ENCODE measurements around the gene DNPEP. TPM values are rescaled to one million over a fixed set of nuclear protein-coding genes. Genes with fewer than 3 reads are reported as not detected.
A peak's percentile ranks its signal among the peaks of the same experiment; 100 is the strongest.

DNPEP gene
- total and polyA plus RNA-seq, 2 experiments from 2014 or later: 49.2 to 67.9 TPM

- no peaks in the 10 kb centered on the region for H3K79me2 ChIP-seq (replicated peaks; ENCODE audit: insufficient read depth)
- Mint-ChIP-seq H3K4me3 (peak overlapping the region; percentile 48; the same call in 2 of the 3 replicates), H3K9me3 (no peaks in the 10 kb centered on the region), H3K27me3 (ENCODE audit: insufficient read depth, low read depth, poor library complexity) (peaks cover 15% of the 10 kb centered on the region), H3K27ac (no peak overlapping the region), H3K36me3 (ENCODE audit: low read depth) (no peaks in the 10 kb centered on the region; the same call in 2 of the 3 replicates), H3K4me1 (peaks cover 8% of the 10 kb centered on the region)
- 0 out of 2 replicates have a peak overlapping the region, but pooled peaks have one; percentile 90 for H3K4me2 ChIP-seq
- peaks cover 49% of the 10 kb centered on the region for H3K27me3 ChIP-seq (ENCODE audit: insufficient read depth)
- no peak overlapping the region for H3K27ac ChIP-seq (ENCODE audit: low read depth)
- H3K4me3 ChIP-seq: no peak overlapping the region
- no peaks in the 10 kb centered on the region for H4K20me1 ChIP-seq (replicated peaks; ENCODE audit: insufficient read depth)
- H3K9me2 ChIP-seq (ENCODE audit: insufficient read depth): no peaks in the 10 kb centered on the region
- H2AFZ ChIP-seq: peak overlapping the region; percentile 43; the same call in 1 of the 2 replicates
- H3K4me1 ChIP-seq (ENCODE audit: insufficient read depth): no peaks in the 10 kb centered on the region; the same call in 1 of the 2 replicates
- H3K36me3 ChIP-seq (ENCODE audit: insufficient read depth): no peaks in the 10 kb centered on the region
- ATAC-seq (no peak), DNase-seq (ENCODE audit: low spot score) (no peak)
- H3F3A ChIP-seq (replicated peaks; ENCODE audit: low read depth): no peaks in the 10 kb centered on the region
- TF ChIP-seq ZNF114 (CRISPR knock-in tag; IDR thresholded peaks at IDR 0.05): no peak
- no peak for TF ChIP-seq ETS1 (IDR thresholded peaks at IDR 0.05)
- no peak for TF ChIP-seq POLR2AphosphoS5 (IDR thresholded peaks at IDR 0.05; ENCODE audit: low read depth)
- no peak for TF ChIP-seq CTCF (conservative IDR thresholded peaks at IDR 0.05; ENCODE audit: low read depth in 2 of 2)
These were observed 48.0 kb upstream of the DNPEP start for GRCh38 chr2:219435701-219436100.

DNA sequence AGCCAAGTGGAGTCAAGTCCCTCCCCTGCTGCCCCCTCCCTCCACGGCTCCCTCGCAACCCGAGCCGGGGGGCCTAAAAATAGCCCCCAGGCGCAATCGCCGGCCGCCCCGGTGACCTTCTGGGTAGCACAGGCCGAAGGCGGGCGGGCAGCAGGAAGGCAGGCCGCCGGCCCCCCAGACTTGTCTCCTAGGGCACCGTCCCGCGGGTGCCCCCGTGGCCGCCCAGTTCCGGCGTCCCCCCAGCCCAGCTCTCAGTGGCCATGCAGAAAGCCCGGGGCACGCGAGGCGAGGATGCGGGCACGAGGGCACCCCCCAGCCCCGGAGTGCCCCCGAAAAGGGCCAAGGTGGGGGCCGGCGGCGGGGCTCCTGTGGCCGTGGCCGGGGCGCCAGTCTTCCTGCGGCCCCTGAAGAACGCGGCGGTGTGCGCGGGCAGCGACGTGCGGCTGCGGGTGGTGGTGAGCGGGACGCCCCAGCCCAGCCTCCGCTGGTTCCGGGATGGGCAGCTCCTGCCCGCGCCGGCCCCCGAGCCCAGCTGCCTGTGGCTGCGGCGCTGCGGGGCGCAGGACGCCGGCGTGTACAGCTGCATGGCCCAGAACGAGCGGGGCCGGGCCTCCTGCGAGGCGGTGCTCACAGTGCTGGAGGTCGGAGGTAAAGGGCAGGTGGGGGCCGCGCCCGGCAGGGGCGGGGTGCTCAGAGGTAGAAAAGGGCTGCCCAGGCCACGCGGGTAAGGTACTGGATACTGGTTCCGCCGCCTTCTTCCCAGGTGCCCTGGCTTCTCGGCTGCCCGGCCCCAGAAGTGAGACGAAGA lies 47.2 kb upstream of the DNPEP start, which contains the start of gene SPEG:
TSS of gene SPEG (plus strand) at position 126 of the 808 bp plus-strand sequence. CDS start at position 261, 135 bp downstream.
- peaks cover 8% of the 10 kb centered on the region for H3K4me1 Mint-ChIP-seq
- Histone ChIP-seq H3K9me2 (ENCODE audit: insufficient read depth) (no peaks in the 10 kb centered on the region), H2AFZ (peak within 1 kb of the TSS; percentile 43), H3K27ac (ENCODE audit: low read depth) (peak within 1 kb of the TSS; percentile 7; the same call in 1 of the 2 replicates), H3F3A (replicated peaks; ENCODE audit: low read depth) (no peaks in the 10 kb centered on the region), H3K4me3 (peak within 1 kb of the TSS; percentile 62), H4K20me1 (replicated peaks; ENCODE audit: insufficient read depth) (no peaks in the 10 kb centered on the region), H3K79me2 (replicated peaks; ENCODE audit: insufficient read depth) (no peaks in the 10 kb centered on the region), H3K36me3 (ENCODE audit: insufficient read depth) (no peaks in the 10 kb centered on the region), H3K27me3 (ENCODE audit: insufficient read depth) (peaks cover 42% of the 10 kb centered on the region), H3K4me1 (ENCODE audit: insufficient read depth) (no peaks in the 10 kb centered on the region; the same call in 1 of the 2 replicates), H3K4me2 (peak within 1 kb of the TSS; percentile 90)
- H3K36me3 Mint-ChIP-seq (ENCODE audit: low read depth): no peaks in the 10 kb centered on the region; the same call in 2 of the 3 replicates
- peaks cover 15% of the 10 kb centered on the region for H3K27me3 Mint-ChIP-seq (ENCODE audit: insufficient read depth, low read depth, poor library complexity)
- no peaks in the 10 kb centered on the region for H3K9me3 Mint-ChIP-seq
- peak; percentile 62 for DNase-seq (ENCODE audit: low spot score)
- TF ChIP-seq EZH2 (IDR thresholded peaks at IDR 0.05; ENCODE audit: low read depth, unreplicated experiment) (peak; percentile 13), NANOG (IDR thresholded peaks at IDR 0.05; ENCODE audit: borderline replicate concordance) (no peak)
- H3K4me3 Mint-ChIP-seq: peak within 1 kb of the TSS; percentile 73
- ATAC-seq: peak; percentile 67
- no peak within 1 kb of the TSS for H3K27ac Mint-ChIP-seq
